Measurements from ENCODE around the gene WDR45B. TPM values are rescaled to one million over a fixed set of nuclear protein-coding genes. Genes with fewer than 3 reads are reported as not detected.

The WDR45B gene
- total RNA-seq, 2 donors from 2014 or later: 68.0 to 75.7 TPM

DNA sequence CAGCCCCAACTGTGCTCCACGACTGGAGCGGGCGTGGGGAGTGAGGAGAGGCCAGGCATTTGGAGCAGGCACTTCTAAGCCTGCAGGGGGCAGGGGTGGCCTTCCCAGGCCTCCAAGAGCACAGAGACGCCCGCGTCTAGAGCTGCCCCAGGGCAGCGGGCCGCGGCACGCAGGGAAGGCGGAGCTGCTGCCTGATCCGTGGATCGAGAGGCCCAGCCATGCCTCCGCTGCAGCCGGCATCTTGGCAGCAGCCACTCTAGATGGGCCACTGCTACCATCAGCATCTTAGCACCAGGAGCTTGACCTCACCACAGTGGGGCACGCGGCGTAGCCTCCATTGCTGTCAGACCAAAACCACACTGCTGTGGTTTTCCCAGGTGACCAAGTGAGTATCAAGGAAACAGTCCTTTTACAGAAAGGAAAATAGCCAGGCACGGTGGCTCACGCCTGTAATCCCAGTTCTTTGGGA is 20.4 kb upstream of the WDR45B start:
- Mint-ChIP-seq H3K4me1 (ENCODE audit: low read depth in 2 of 2) (peaks cover 5 to 16% of the 10 kb centered on the region in 2 donors), H3K36me3 (no peaks in the 10 kb centered on the region), H3K27me3 (no peaks in the 10 kb centered on the region), H3K4me3 (no peak overlapping the region), H3K27ac (no peak overlapping the region), H3K9me3 (no peaks in the 10 kb centered on the region)
- DNase-seq (ENCODE audit: low spot score) (no peak), ATAC-seq (peak; percentile 81 to 88)

DNA sequence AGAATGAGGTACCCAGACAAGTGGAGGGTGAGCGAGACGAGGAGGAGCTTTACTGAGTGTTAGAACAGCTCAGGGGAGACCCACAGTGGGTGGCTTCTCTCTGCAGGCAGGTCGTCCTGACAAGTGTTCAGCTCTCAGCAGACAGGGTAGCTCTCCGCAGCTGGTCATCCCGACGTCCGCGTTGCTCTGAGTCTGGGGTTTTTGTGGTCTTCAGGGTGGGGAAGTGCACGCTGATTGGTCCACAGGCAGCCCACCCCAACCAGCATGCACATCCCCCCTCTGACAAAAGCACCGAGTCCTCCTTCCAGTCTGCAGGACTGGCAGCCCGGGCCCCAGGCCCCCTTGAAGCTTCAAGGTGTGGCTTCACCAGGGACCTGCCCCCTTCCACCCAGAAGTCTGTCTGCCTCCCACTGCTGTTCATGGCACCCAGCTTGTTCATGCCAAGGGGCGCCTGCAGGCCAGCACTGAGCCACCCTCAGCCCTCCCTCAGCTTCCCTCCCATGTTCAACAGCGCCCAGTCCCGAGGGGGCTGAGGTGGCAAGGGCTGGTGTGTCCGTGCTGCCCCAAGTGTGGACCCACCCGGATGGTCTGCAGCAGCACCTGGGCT is 19.9 kb upstream of the WDR45B start:
- Mint-ChIP-seq H3K9me3 (no peaks in the 10 kb centered on the region), H3K4me3 (no peak overlapping the region), H3K4me1 (ENCODE audit: low read depth in 2 of 2) (peaks cover 5 to 16% of the 10 kb centered on the region in 2 donors), H3K27me3 (no peaks in the 10 kb centered on the region), H3K36me3 (no peaks in the 10 kb centered on the region), H3K27ac (no peak overlapping the region)
- DNase-seq (ENCODE audit: low spot score) (no peak), ATAC-seq (peak in 1 of 2 donors; percentile 31)

GRCh38 chr17:82667668-82668000 is 19.4 kb upstream of the WDR45B start:
- Mint-ChIP-seq H3K4me1 (ENCODE audit: low read depth in 2 of 2) (peaks cover 5 to 16% of the 10 kb centered on the region in 2 donors), H3K4me3 (no peak overlapping the region), H3K27me3 (no peaks in the 10 kb centered on the region), H3K27ac (no peak overlapping the region), H3K36me3 (no peaks in the 10 kb centered on the region), H3K9me3 (no peaks in the 10 kb centered on the region)
- no peak for ATAC-seq
- no peak for DNase-seq (ENCODE audit: low spot score)

DNA sequence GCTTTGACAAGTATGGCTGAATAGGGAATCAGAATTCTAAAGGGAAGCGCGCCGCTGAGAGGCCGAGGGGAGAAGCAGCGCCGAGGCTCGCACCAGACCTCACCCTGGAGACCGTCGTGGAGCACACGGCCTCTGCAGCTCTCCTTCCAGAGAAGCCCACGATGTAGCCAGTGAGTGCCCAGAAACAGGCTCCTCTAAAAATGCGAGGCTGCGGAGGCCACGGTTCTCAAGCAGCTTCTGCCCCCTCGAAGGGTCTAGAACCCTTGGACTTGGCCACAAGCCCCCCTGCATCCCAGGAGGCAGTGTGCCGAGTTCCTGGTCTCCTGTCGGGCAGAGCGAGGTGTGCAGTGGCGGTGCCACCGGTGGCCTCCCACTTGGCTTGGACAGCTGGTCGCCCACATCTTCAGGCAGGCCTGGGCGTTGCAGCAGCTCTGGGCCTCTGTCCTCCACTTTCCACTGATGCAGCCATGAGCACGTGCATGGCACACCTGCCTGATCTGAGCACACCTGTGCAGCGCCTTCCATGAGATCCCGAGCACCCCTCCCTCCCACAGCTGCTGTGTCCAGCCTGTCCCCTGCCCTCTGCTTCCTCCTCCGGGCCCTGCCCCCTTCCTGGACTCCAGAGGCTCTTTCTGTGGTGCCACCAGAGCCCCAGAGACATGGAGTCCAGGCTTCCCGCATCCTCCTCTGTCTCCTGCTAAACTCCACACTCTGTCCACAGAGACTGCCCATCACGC is 18.9 kb upstream of the WDR45B start:
- peaks cover 5 to 13% of the 10 kb centered on the region in 2 donors for H3K4me1 Mint-ChIP-seq (ENCODE audit: low read depth in 2 of 2)
- H3K4me3 Mint-ChIP-seq: no peak overlapping the region
- no peaks in the 10 kb centered on the region for H3K36me3 Mint-ChIP-seq
- no peak for DNase-seq (ENCODE audit: low spot score)
- H3K9me3 Mint-ChIP-seq: no peaks in the 10 kb centered on the region
- ATAC-seq: no peak
- no peak overlapping the region for H3K27ac Mint-ChIP-seq
- H3K27me3 Mint-ChIP-seq: no peaks in the 10 kb centered on the region

GRCh38 chr17:82665891-82666290 is 17.6 kb upstream of the WDR45B start:
- no peak overlapping the region for H3K4me3 Mint-ChIP-seq
- ATAC-seq: no peak
- no peaks in the 10 kb centered on the region for H3K27me3 Mint-ChIP-seq
- H3K27ac Mint-ChIP-seq: no peak overlapping the region
- no peaks in the 10 kb centered on the region for H3K36me3 Mint-ChIP-seq
- H3K4me1 Mint-ChIP-seq (ENCODE audit: low read depth in 2 of 2): peaks cover 5 to 7% of the 10 kb centered on the region in 2 donors
- H3K9me3 Mint-ChIP-seq: no peaks in the 10 kb centered on the region
- no peak for DNase-seq (ENCODE audit: low spot score)

DNA sequence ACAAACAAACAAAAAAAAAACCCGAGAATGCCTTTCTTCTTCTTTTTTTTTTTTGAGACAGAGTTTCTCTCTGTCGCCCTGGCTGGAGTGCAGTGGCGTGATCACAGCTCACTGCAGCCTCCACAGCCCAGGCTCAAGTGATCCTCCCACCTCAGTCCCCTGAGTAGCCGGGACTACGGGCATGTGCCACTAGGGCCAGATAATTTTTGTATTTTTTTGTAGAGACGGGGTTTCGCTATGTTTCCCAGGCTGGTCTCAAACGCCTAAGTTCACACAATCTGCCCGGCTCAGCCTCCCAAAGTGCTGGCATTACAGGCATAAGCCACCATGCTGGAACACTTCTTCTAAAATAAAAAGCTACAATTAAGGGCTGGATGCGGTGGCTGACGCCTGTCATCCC is 17.0 kb upstream of the WDR45B start:
- H3K4me1 Mint-ChIP-seq (ENCODE audit: low read depth in 2 of 2): peaks cover 5 to 6% of the 10 kb centered on the region in 2 donors
- no peak for DNase-seq (ENCODE audit: low spot score)
- H3K36me3 Mint-ChIP-seq: no peaks in the 10 kb centered on the region
- no peak overlapping the region for H3K27ac Mint-ChIP-seq
- H3K27me3 Mint-ChIP-seq: no peaks in the 10 kb centered on the region
- ATAC-seq: no peak
- H3K9me3 Mint-ChIP-seq: no peaks in the 10 kb centered on the region
- H3K4me3 Mint-ChIP-seq: no peak overlapping the region

DNA sequence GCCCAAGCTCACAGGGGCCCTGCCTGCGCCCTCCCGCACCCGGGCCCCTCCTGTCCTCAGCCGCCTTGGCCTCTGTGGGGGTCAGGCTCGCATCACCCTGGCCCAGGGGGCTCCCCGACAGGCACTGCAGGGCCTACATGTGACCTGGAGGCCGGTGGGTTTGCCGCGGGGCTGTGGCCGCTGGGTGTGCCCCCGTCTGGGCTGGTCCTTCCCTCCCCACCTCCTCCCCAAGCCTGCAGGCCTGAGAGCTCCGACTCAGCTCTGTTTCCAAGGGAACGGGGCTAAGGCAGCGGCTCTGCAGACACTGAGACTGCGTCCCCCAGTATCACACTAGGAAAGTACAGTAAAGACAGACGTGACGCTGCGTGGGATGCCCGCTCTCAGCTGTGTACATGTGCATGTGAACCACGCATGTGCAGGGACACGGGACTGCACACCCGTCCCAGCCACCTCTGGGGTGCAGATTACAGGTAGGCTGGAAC is 16.5 kb upstream of the WDR45B start:
- no peaks in the 10 kb centered on the region for H3K36me3 Mint-ChIP-seq
- peaks cover 5 to 6% of the 10 kb centered on the region in 2 donors for H3K4me1 Mint-ChIP-seq (ENCODE audit: low read depth in 2 of 2)
- no peak overlapping the region for H3K4me3 Mint-ChIP-seq
- DNase-seq (ENCODE audit: low spot score): no peak
- no peak for ATAC-seq
- no peak overlapping the region for H3K27ac Mint-ChIP-seq
- no peaks in the 10 kb centered on the region for H3K9me3 Mint-ChIP-seq
- no peaks in the 10 kb centered on the region for H3K27me3 Mint-ChIP-seq

GRCh38 chr17:82664276-82664575 is 16.0 kb upstream of the WDR45B start:
- H3K36me3 Mint-ChIP-seq: no peaks in the 10 kb centered on the region
- H3K9me3 Mint-ChIP-seq: no peaks in the 10 kb centered on the region
- H3K27me3 Mint-ChIP-seq: no peaks in the 10 kb centered on the region
- H3K4me3 Mint-ChIP-seq: no peak overlapping the region
- DNase-seq (ENCODE audit: low spot score) (no peak), ATAC-seq (no peak)
- no peak overlapping the region for H3K27ac Mint-ChIP-seq
- peaks cover 5 to 6% of the 10 kb centered on the region in 2 donors for H3K4me1 Mint-ChIP-seq (ENCODE audit: low read depth in 2 of 2)

DNA sequence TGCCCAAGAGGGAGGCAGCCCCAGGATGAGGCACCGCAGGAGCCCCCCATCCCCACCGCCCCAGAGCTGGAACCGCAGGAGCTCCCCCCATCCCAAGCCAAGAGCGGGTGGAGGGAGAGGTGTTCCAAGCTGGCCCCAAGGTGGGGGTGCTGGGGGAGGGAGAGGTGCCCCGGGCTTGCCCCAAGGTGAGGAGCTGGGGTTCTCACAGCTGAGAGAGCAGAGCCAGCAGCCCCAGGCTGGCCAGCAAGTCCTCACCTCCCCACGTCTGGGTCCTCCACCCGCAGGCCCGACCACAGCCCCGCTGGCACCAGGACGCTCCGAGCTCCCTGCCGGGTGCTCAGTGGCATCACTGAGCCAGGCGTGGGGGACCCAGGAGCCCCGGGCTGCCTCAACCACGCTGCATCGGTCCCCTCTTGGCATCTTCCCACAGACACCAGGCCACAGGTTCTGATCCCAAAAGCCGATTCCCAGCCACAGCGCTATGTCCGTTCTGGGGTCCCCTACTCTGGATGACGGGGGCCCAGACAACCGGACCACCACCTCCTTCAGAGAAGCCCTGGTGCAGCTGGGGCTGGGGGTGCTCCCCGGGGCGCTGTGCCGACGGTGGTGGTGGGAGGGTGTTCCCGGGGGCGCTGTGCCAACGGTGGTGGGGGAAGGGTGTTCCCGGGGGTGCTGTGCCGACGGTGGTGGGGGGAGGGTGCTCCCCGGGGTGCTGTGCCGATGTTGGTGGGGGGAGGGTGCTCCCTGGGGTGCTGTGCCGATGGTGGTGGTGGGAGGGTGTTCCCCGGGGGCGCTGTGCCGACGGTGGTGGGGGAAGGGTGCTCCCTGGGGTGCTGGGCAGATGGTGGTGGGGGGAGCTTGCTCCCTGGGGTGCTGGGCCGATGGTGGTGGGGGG is 15.4 kb upstream of the WDR45B start:
- DNase-seq (ENCODE audit: low spot score) (no peak), ATAC-seq (no peak)
- H3K27me3 Mint-ChIP-seq: no peaks in the 10 kb centered on the region
- no peak overlapping the region for H3K27ac Mint-ChIP-seq
- no peak overlapping the region for H3K4me3 Mint-ChIP-seq
- H3K36me3 Mint-ChIP-seq: no peaks in the 10 kb centered on the region
- peaks cover 2 to 4% of the 10 kb centered on the region in 2 donors for H3K4me1 Mint-ChIP-seq (ENCODE audit: low read depth in 2 of 2)
- H3K9me3 Mint-ChIP-seq: no peaks in the 10 kb centered on the region

DNA sequence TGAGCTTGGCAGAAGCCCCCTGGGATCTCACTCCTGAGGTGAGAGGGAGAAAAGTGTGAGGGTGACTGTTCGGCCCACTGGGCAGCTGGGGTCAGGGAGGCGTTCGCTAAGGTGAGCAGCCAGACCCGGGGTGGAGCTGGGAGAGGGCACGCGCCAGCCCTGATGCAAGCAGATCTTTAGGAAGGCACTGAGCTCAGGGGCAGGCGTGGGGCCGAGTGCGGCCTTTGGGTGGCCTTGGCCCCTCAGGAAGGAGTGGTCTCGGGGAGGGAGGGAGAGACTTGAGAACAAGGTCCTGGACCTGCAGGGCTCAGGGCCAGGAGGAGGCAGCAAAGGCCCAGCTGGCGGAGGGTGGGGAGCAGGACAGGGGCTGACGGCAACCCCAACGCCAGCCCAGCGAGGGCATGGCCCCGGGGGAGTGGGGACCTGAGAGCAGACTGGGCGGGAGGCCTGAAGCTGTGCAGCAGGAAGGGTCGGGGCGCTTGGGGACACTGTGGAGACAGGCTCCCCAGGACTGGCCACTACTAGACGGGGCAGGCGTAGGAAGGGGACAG is 14.5 kb upstream of the WDR45B start:
- H3K4me3 Mint-ChIP-seq: no peak overlapping the region

DNA sequence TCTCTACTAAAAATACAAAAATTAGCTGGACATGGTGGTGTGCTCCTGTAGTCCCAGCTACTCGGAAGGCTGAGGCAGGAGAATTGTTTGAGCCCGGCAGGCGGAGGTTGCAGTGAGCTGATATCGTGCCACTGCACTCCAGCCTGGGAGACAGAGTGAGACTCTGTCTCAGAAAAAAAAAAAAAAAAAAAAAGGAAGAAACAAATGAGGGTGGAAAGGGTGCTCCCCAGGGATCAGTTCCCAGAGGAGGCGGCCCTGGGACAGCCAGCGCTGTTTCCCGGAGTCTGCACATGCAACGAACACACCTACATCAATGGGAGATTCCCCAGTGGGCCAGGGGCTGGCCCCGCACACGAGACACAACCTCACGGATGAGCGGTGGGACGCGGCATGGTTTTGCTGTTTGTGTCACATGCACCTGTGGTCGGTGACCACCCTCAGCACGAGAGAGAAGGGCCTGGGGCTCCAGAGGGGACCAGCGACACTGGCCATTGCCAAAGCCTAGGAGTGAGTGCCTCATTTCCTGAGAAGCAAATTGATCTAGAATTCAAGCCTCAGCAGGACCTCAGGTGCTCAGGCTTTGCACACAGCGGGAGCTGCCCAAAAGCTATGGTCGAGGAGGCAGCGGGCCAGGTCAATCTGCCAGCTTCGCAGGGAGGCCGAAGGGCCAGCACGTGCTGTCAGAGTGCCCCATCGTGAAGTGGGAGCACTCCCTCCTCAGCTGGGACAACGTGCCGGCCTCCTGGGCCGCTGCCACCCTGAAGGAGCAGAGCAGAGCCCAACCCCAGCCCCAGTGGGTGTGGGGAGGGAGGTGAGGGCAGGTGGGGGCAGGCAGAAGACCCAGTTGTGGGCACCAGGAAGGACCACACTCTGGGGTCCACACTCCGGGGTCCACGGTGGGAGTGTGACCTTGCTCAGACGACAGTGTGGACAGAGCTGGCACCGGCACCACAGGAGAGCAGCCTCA is 13.8 kb upstream of the WDR45B start:
- Mint-ChIP-seq H3K4me1 (ENCODE audit: low read depth in 2 of 2) (no peaks in the 10 kb centered on the region), H3K27me3 (no peaks in the 10 kb centered on the region), H3K36me3 (no peaks in the 10 kb centered on the region), H3K9me3 (no peaks in the 10 kb centered on the region), H3K4me3 (no peak overlapping the region), H3K27ac (no peak overlapping the region)
- DNase-seq (ENCODE audit: low spot score) (no peak), ATAC-seq (no peak)

More for the DNA sequence above, 14.5 kb upstream of the WDR45B start:
- Mint-ChIP-seq H3K4me1 (ENCODE audit: low read depth in 2 of 2) (no peaks in the 10 kb centered on the region), H3K27ac (no peak overlapping the region), H3K9me3 (no peaks in the 10 kb centered on the region), H3K36me3 (no peaks in the 10 kb centered on the region), H3K27me3 (no peaks in the 10 kb centered on the region)
- DNase-seq (ENCODE audit: low spot score) (no peak), ATAC-seq (peak in 1 of 2 donors; percentile 26)

GRCh38 chr17:82659886-82660285 is 11.6 kb upstream of the WDR45B start:
- no peak for ATAC-seq

More at GRCh38 chr17:82659886-82660285, 11.6 kb upstream of the WDR45B start:
- Mint-ChIP-seq H3K36me3 (no peaks in the 10 kb centered on the region), H3K27me3 (no peaks in the 10 kb centered on the region), H3K9me3 (no peaks in the 10 kb centered on the region), H3K4me3 (no peak overlapping the region), H3K4me1 (ENCODE audit: low read depth in 2 of 2) (no peaks in the 10 kb centered on the region), H3K27ac (no peak overlapping the region)
- no peak for DNase-seq (ENCODE audit: low spot score)
